ENCODE results near the gene COL5A1.

COL5A1 gene

GRCh38 chr9:134680393-134681060 lies 38.9 kb downstream of the COL5A1 start:
- H4K20me1 ChIP-seq (ENCODE audit: insufficient read depth, low read length), result no peaks in the 10 kb centered on the region

GRCh38 chr9:134681061-134681661 lies 39.6 kb downstream of the COL5A1 start:
- H3K36me3 ChIP-seq (ENCODE audit: insufficient read depth, low read length), result no peaks in the 10 kb centered on the region
- H4K20me1 ChIP-seq (ENCODE audit: insufficient read depth, low read length), result no peaks in the 10 kb centered on the region
- no peaks in the 10 kb centered on the region for H3K79me2 ChIP-seq (ENCODE audit: insufficient read depth, low read length)
- no peak overlapping the region for H3K4me3 ChIP-seq (ENCODE audit: low read depth, low read length, poor library complexity, severe bottlenecking)
- no peak overlapping the region for H3K9ac ChIP-seq (ENCODE audit: low read length)
- no peak overlapping the region for H2AFZ ChIP-seq (ENCODE audit: low read length)
- no peak overlapping the region for H3K27ac ChIP-seq (ENCODE audit: low read depth, low read length, poor library complexity, severe bottlenecking)
- H3F3A ChIP-seq (ENCODE audit: insufficient read depth, low read length), result no peaks in the 10 kb centered on the region
- 0 out of 2 replicates have a peak, but pooled peaks cover 7% of the 10 kb centered on the region for H3K27me3 ChIP-seq (ENCODE audit: insufficient read depth, low read length)
- no peak overlapping the region for H3K4me2 ChIP-seq (ENCODE audit: low read length)
- TF ChIP-seq CTCF (IDR thresholded peaks at IDR 0.05; ENCODE audit: low read length), result no peak
- no peak for TF ChIP-seq EZH2 (IDR thresholded peaks at IDR 0.05; ENCODE audit: borderline replicate concordance, low read length)
- H3K9me2 ChIP-seq (ENCODE audit: low read depth, low read length), result no peaks in the 10 kb centered on the region
- no peaks in the 10 kb centered on the region for H3K4me1 ChIP-seq (ENCODE audit: insufficient read depth, low read length, severe bottlenecking)
- H3K9me3 ChIP-seq (ENCODE audit: low read length), result no peaks in the 10 kb centered on the region

More at GRCh38 chr9:134680393-134681060, 38.9 kb downstream of the COL5A1 start:
- no peak overlapping the region for H3K4me2 ChIP-seq (ENCODE audit: low read length)
- 0 out of 2 replicates have a peak, but pooled peaks cover 7% of the 10 kb centered on the region for H3K27me3 ChIP-seq (ENCODE audit: insufficient read depth, low read length)
- H3K9me2 ChIP-seq (ENCODE audit: low read depth, low read length), result no peaks in the 10 kb centered on the region
- no peak overlapping the region for H3K9ac ChIP-seq (ENCODE audit: low read length)
- no peaks in the 10 kb centered on the region for H3K36me3 ChIP-seq (ENCODE audit: insufficient read depth, low read length)
- H3F3A ChIP-seq (ENCODE audit: insufficient read depth, low read length), result no peaks in the 10 kb centered on the region
- H2AFZ ChIP-seq (ENCODE audit: low read length), result no peak overlapping the region
- no peak overlapping the region for H3K4me3 ChIP-seq (ENCODE audit: low read depth, low read length, poor library complexity, severe bottlenecking)
- TF ChIP-seq CTCF (IDR thresholded peaks at IDR 0.05; ENCODE audit: low read length) (no peak), EZH2 (IDR thresholded peaks at IDR 0.05; ENCODE audit: borderline replicate concordance, low read length) (no peak)
- no peaks in the 10 kb centered on the region for H3K9me3 ChIP-seq (ENCODE audit: low read length)
- H3K4me1 ChIP-seq (ENCODE audit: insufficient read depth, low read length, severe bottlenecking), result no peaks in the 10 kb centered on the region
- H3K27ac ChIP-seq (ENCODE audit: low read depth, low read length, poor library complexity, severe bottlenecking), result no peak overlapping the region
- H3K79me2 ChIP-seq (ENCODE audit: insufficient read depth, low read length), result no peaks in the 10 kb centered on the region

- Histone ChIP-seq H3K27ac (ENCODE audit: low read depth, low read length, poor library complexity, severe bottlenecking) (no peak overlapping the region), H3K9ac (ENCODE audit: low read length) (no peak overlapping the region), H2AFZ (ENCODE audit: low read length) (no peak overlapping the region), H4K20me1 (ENCODE audit: insufficient read depth, low read length) (no peaks in the 10 kb centered on the region), H3F3A (ENCODE audit: insufficient read depth, low read length) (no peaks in the 10 kb centered on the region), H3K36me3 (ENCODE audit: insufficient read depth, low read length) (no peaks in the 10 kb centered on the region), H3K79me2 (ENCODE audit: insufficient read depth, low read length) (no peaks in the 10 kb centered on the region), H3K4me2 (ENCODE audit: low read length) (no peak overlapping the region), H3K4me3 (ENCODE audit: low read depth, low read length, poor library complexity, severe bottlenecking) (no peak overlapping the region), H3K27me3 (ENCODE audit: insufficient read depth, low read length) (0 out of 2 replicates have a peak, but pooled peaks cover 7% of the 10 kb centered on the region), H3K9me3 (ENCODE audit: low read length) (no peaks in the 10 kb centered on the region), H3K4me1 (ENCODE audit: insufficient read depth, low read length, severe bottlenecking) (no peaks in the 10 kb centered on the region), H3K9me2 (ENCODE audit: low read depth, low read length) (no peaks in the 10 kb centered on the region)
- TF ChIP-seq CTCF (IDR thresholded peaks at IDR 0.05; ENCODE audit: low read length) (no peak), EZH2 (IDR thresholded peaks at IDR 0.05; ENCODE audit: borderline replicate concordance, low read length) (no peak)
Observed at GRCh38 chr9:134682026-134682425, 40.4 kb downstream of the COL5A1 start.

All from OCI-LY1 (cell line).